Endothelial cell of umbilical vein (primary cell): Measurements from ENCODE around the gene SRM. TPM values are rescaled to one million over a fixed set of nuclear protein-coding genes. Genes with fewer than 3 reads are reported as not detected.

Source experiments
- BruUV-seq: library from RNA; stranded (reverse); fragments of 400-500 nt; replicated peaks from 2 replicates; lab custom pipeline; 2021; lab: Mats Ljungman, UMichigan
- CTCF ChIA-PET: fragments of 300-600, 350-600 bp; sonication (Branson Sonifier 250); formaldehyde crosslinking; loops from one replicate; lab custom pipeline; 2021; ENCODE audit warnings: antibody characterized with exemption, inconsistent platforms; lab: Charles Lee
- POLR2A ChIA-PET: fragments of 300-600, 350-600 bp; sonication (Branson Sonifier 250); formaldehyde crosslinking; loops from one replicate; lab custom pipeline; 2021; ENCODE audit warnings: antibody characterized with exemption, inconsistent platforms; lab: Charles Lee
- DNase-seq: peaks from one replicate; pipeline ENCODE4 v3.0.0-alpha.2; 2011; ENCODE audit warnings: low read depth, low spot score
- FAIRE-seq: peaks from 2 replicates; lab custom pipeline; 2011; peaks lifted over from hg19 to GRCh38; lab: Jason Lieb, UNC
- H2AFZ ChIP-seq: 2 replicates; pipeline ENCODE4 v1.6.0; 2012; ENCODE audit warnings: low read depth, low read length, control low read depth, inconsistent platforms
- H3K27ac ChIP-seq: 2 replicates; pipeline ENCODE4 v1.5.1; 2011; ENCODE audit warnings: low read depth, mild to moderate bottlenecking, control low read depth, low read length, moderate library complexity; ENCODE audit not compliant: insufficient read depth
- H3K27me3 ChIP-seq, 2 experiments: 2 replicates each; pipeline versions ENCODE4 v1.6.0 to v1.6.1; 2011; ENCODE audit warnings: low read length in 2 of 2, mixed read lengths in 1 of 2; ENCODE audit not compliant: control insufficient read depth in 2 of 2, insufficient read depth in 2 of 2
- H3K36me3 ChIP-seq, 2 experiments: 2 replicates in 1 of 2; 3 replicates in 1 of 2; pipeline ENCODE4 v1.5.1; 2011; ENCODE audit warnings: low read length in 2 of 2, mild to moderate bottlenecking in 1 of 2, moderate library complexity in 1 of 2; ENCODE audit not compliant: control insufficient read depth in 2 of 2, insufficient read depth in 2 of 2; ENCODE audit errors: extremely low read depth in 1 of 2
- H3K4me1 ChIP-seq: 3 replicates; pipeline ENCODE4 v1.5.1; 2011; ENCODE audit warnings: mild to moderate bottlenecking, low read length; ENCODE audit not compliant: control insufficient read depth, insufficient read depth; ENCODE audit errors: extremely low read depth
- H3K4me2 ChIP-seq: 2 replicates; pipeline ENCODE4 v1.6.1; 2011; ENCODE audit warnings: low read length, control low read depth, mixed read lengths; ENCODE audit not compliant: insufficient read depth
- H3K4me3 ChIP-seq, 3 experiments: fragments of 200-600 bp in 1 of 3; sonication (generic), shearing (Covaris generic) in 1 of 3; replicated peaks in 1 of 3; 2 replicates each; pipeline ENCODE4 v1.5.1; 2011 to 2016; ENCODE audit warnings: control low read depth in 3 of 3, low read length in 3 of 3, mild to moderate bottlenecking in 2 of 3, inconsistent platforms in 1 of 3, low read depth in 1 of 3, moderate library complexity in 1 of 3; ENCODE audit not compliant: insufficient read depth in 1 of 3
- H3K79me2 ChIP-seq: 2 replicates; pipeline ENCODE4 v1.6.0; 2012; ENCODE audit warnings: low read length, inconsistent platforms; ENCODE audit not compliant: control insufficient read depth, insufficient read depth
- H3K9ac ChIP-seq: replicated peaks from 2 replicates; pipeline ENCODE3; 2011; ENCODE audit warnings: low read length, control low read depth; ENCODE audit not compliant: insufficient read depth; ENCODE audit errors: extremely low read depth
- H3K9me1 ChIP-seq: replicated peaks from 3 replicates; pipeline ENCODE4 v1.6.0; 2011; ENCODE audit warnings: mild to moderate bottlenecking, low read length; ENCODE audit not compliant: control insufficient read depth, insufficient read depth; ENCODE audit errors: extremely low read depth
- H3K9me3 ChIP-seq: replicated peaks from 2 replicates; pipeline ENCODE4 v1.5.1; 2012; ENCODE audit warnings: low read length, inconsistent platforms; ENCODE audit not compliant: control insufficient read depth, insufficient read depth
- H4K20me1 ChIP-seq: replicated peaks from 2 replicates; pipeline ENCODE3; 2011; ENCODE audit warnings: mild to moderate bottlenecking, low read length; ENCODE audit not compliant: control insufficient read depth, insufficient read depth; ENCODE audit errors: extremely low read depth
- EZH2 ChIP-seq: IDR thresholded peaks from 2 replicates; pipeline ENCODE4 v1.6.1; 2012; ENCODE audit warnings: borderline replicate concordance, low read depth, mild to moderate bottlenecking, moderate library complexity, low read length, inconsistent platforms; ENCODE audit not compliant: severe bottlenecking
- FOS ChIP-seq: IDR thresholded peaks from 2 replicates; pipeline ENCODE4 v1.6.1; 2011; ENCODE audit warnings: mild to moderate bottlenecking, low read length, moderate library complexity, borderline replicate concordance; ENCODE audit not compliant: insufficient read depth
- GATA2 ChIP-seq: IDR thresholded peaks from 2 replicates; pipeline ENCODE4 v1.7.0; 2011; ENCODE audit warnings: low read depth, mild to moderate bottlenecking, moderate library complexity, mixed read lengths, low read length; ENCODE audit not compliant: insufficient read length, insufficient read depth
- JUN ChIP-seq: IDR thresholded peaks from 2 replicates; pipeline ENCODE4 v1.6.1; 2011; ENCODE audit warnings: borderline replicate concordance, low read depth; ENCODE audit not compliant: insufficient read length, insufficient read depth
- MYC ChIP-seq: IDR thresholded peaks from one replicate; pipeline ENCODE4 v1.6.1; 2011; ENCODE audit warnings: mild to moderate bottlenecking, low read depth, low read length
- POLR2A ChIP-seq: IDR thresholded peaks from 2 replicates; pipeline ENCODE4 v1.6.1; 2012; ENCODE audit warnings: low read depth, mild to moderate bottlenecking, control low read depth, low read length
- POLR2AphosphoS5 ChIP-seq: IDR thresholded peaks from 2 replicates; pipeline ENCODE4 v1.6.1; 2012; ENCODE audit warnings: low read depth, mild to moderate bottlenecking, control low read depth, low read length, moderate library complexity; ENCODE audit not compliant: insufficient read depth
- dilution Hi-C: fragments of 300-500 bp; cut with MboI; formaldehyde crosslinking; loops from one replicate; pipeline ENCODE4 v1.15.0; 2019; ENCODE audit warnings: low sequenced_read_pairs; ENCODE audit not compliant: extremely low pct_ligation_motif_present
- intact Hi-C: fragments of 100-400 bp; cut with micrococcal nuclease; formaldehyde crosslinking; loops from one replicate; pipeline ENCODE4 v1.10.0; 2022
- polyA plus RNA-seq, 4 experiments: library from polyadenylated mRNA; depleted of rRNA in 3 of 4; stranded (reverse) in 3 of 4; unstranded in 1 of 4; fragments of >200 nt; gene quantifications; 2 replicates each; pipeline versions ENCODE4 v1.2.1 to v1.2.3, GENCODE V29; 2011 to 2012; ENCODE audit warnings: missing spikeins in 1 of 4
- total RNA-seq: library from RNA; stranded (reverse); gene quantifications from 2 replicates; pipeline ENCODE4 v1.2.3, GENCODE V29; 2021
- TF ChIP-seq, protein P1 (sequence below): IDR thresholded peaks from 2 replicates; pipeline ENCODE4 v1.6.1; 2011; ENCODE audit not compliant: insufficient read depth, insufficient read length
- TF ChIP-seq, protein P2 (sequence below), 2 donors: IDR thresholded peaks; 1 replicate in 1 of 2; 2 replicates in 1 of 2; pipeline ENCODE4 v1.5.1; 2011; ENCODE audit warnings: low read length in 2 of 2, mild to moderate bottlenecking in 2 of 2, moderate library complexity in 2 of 2, control low read depth in 1 of 2, inconsistent platforms in 1 of 2, low read depth in 1 of 2; ENCODE audit not compliant: insufficient read depth in 1 of 2; ENCODE audit errors: extremely low read depth in 1 of 2

The SRM gene
- total and polyA plus RNA-seq, 2 donors (not counting 3 experiments of a cell fraction or from before 2014, with no cell fraction given), result 81.3 to 172 TPM

DNA sequence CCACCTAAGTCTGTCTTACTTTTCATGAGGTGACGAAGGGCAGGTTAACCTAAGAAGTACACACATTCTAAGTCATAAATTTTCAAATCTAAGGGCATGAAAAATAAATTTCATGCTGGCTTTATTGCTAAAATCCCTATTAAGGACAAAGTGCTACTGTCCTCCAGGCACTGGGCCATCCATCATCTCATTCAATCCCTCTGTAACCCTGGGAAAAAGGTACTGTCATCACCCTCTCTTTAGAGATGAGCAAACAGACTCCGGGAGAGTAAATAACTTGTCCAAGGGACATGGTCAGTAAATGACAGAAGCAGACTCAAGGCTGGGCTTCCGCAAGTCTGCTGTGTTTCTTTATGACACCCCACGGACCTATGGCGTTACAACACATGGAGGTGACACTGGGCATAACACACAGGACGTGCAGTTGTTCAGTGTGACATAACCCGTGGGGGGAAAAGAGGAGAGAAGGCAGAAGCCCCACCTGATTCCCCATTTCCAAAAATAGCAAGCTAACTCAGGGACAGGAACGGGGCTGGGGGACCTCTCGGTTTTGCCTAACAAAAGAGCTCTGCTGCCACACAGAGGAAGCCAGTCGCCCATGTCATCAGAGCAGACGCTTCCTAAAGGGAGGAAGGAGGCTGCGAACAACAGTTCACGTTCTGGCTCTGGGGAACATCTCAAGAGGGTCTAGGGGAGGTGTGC, 12.5 kb upstream of the SRM start:
- ChIA-PET POLR2A (no interaction called here), CTCF (interaction anchor here (1.2 kb wide), 1 partner anchor 35 kb away, joined by 8 read pairs; no protein-coding TSS in a partner anchor)
- Histone ChIP-seq H4K20me1 (no peaks in the 10 kb centered on the region), H3K79me2 (no peaks in the 10 kb centered on the region), H3K27me3 (no peaks in the 10 kb centered on the region), H3K9ac (no peak overlapping the region), H3K4me3 (no peak overlapping the region), H3K9me1 (no peaks in the 10 kb centered on the region), H3K27ac (no peak overlapping the region), H3K9me3 (no peaks in the 10 kb centered on the region), H3K4me2 (no peak overlapping the region), H3K4me1 (no peaks in the 10 kb centered on the region), H3K36me3 (peaks cover 37 to 65% of the 10 kb centered on the region in 2 experiments), H2AFZ (no peak overlapping the region)
- dilution Hi-C loops (no loop called here), intact Hi-C loops (no loop called here)
- FAIRE-seq (no peak), DNase-seq (no peak)
- BruUV-seq, result no TSS peak
- TF ChIP-seq MYC (no peak), POLR2A (no peak), EZH2 (no peak), GATA2 (no peak), POLR2AphosphoS5 (no peak), FOS (no peak), JUN (no peak)
- TF ChIP-seq, protein P1, sequence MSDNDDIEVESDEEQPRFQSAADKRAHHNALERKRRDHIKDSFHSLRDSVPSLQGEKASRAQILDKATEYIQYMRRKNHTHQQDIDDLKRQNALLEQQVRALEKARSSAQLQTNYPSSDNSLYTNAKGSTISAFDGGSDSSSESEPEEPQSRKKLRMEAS, result no peak
- TF ChIP-seq, protein P2, sequence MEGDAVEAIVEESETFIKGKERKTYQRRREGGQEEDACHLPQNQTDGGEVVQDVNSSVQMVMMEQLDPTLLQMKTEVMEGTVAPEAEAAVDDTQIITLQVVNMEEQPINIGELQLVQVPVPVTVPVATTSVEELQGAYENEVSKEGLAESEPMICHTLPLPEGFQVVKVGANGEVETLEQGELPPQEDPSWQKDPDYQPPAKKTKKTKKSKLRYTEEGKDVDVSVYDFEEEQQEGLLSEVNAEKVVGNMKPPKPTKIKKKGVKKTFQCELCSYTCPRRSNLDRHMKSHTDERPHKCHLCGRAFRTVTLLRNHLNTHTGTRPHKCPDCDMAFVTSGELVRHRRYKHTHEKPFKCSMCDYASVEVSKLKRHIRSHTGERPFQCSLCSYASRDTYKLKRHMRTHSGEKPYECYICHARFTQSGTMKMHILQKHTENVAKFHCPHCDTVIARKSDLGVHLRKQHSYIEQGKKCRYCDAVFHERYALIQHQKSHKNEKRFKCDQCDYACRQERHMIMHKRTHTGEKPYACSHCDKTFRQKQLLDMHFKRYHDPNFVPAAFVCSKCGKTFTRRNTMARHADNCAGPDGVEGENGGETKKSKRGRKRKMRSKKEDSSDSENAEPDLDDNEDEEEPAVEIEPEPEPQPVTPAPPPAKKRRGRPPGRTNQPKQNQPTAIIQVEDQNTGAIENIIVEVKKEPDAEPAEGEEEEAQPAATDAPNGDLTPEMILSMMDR (IDR thresholded peaks at IDR 0.05; ENCODE audit: extremely low read depth in 1 of 2, insufficient read depth in 1 of 2, low read depth in 1 of 2, low read length in 2 of 2), result no peak
